WERI-Rb-1 (cell line): Measurements from ENCODE around the gene OMG.
"Not testable (repeated sequence)": the region's sequence is repeated elsewhere in the genome, so short reads cannot be mapped to it uniquely, and the experiment has no call there.

Experiments used
- DNase-seq: peaks from one replicate; pipeline ENCODE4 v3.0.0-alpha.2; 2020
- H3K27ac ChIP-seq: fragments of 250-450 bp; sonication (Bioruptor Pico); 2 replicates; pipeline ENCODE4 v1.5.1; 2020; ENCODE audit warnings: mild to moderate bottlenecking, moderate library complexity
- H3K27me3 ChIP-seq: fragments of 250-450 bp; sonication (Bioruptor Pico); 2 replicates; pipeline ENCODE4 v1.5.1; 2021; ENCODE audit warnings: mild to moderate bottlenecking, low read depth, moderate library complexity; ENCODE audit not compliant: insufficient read depth, severe bottlenecking
- H3K36me3 ChIP-seq: fragments of 250-450 bp; sonication (Bioruptor Pico); 2 replicates; pipeline ENCODE4 v1.5.1; 2020; ENCODE audit warnings: mild to moderate bottlenecking, moderate library complexity
- H3K4me3 ChIP-seq: 2 replicates; pipeline ENCODE4 v1.5.1; 2011; ENCODE audit warnings: low read depth, mild to moderate bottlenecking, control low read depth, low read length
- H3K9me3 ChIP-seq: fragments of 250-450 bp; sonication (Bioruptor Pico); 2 replicates; pipeline ENCODE4 v1.5.1; 2021; ENCODE audit warnings: mild to moderate bottlenecking, moderate library complexity; ENCODE audit not compliant: severe bottlenecking
- TF ChIP-seq, protein P1 (sequence below): IDR thresholded peaks from 2 replicates; pipeline ENCODE4 v1.5.1; 2011; ENCODE audit warnings: low read depth, mild to moderate bottlenecking, control low read depth, inconsistent platforms, low read length

OMG gene, protein sequence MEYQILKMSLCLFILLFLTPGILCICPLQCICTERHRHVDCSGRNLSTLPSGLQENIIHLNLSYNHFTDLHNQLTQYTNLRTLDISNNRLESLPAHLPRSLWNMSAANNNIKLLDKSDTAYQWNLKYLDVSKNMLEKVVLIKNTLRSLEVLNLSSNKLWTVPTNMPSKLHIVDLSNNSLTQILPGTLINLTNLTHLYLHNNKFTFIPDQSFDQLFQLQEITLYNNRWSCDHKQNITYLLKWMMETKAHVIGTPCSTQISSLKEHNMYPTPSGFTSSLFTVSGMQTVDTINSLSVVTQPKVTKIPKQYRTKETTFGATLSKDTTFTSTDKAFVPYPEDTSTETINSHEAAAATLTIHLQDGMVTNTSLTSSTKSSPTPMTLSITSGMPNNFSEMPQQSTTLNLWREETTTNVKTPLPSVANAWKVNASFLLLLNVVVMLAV

DNA sequence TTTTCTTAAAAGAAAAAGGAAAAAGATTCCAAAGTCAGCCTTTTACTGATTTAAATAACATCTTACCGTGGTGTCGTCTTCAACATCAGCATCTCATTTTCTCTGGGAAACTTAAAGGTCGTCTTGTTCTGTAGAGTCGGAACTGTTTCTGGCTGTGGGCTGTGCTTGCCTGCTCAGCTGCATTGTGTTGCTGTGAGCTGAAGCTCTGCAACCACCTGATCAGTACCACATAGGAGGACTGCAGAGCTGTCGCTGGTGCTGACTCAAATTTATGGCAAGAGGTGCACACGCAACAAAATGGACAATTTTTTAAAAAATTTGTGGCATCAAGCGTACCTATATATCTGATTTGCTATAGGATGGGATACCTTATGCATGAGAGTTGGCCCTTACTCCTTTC, at the start of gene OMG:
OMG (minus strand) TSS at position 150 of the 400 bp plus-strand sequence. CDS start 908 bp downstream, outside the sequence.
- H3K4me3 ChIP-seq = no peak within 1 kb of the TSS
- H3K27ac ChIP-seq = no peak within 1 kb of the TSS
- H3K27me3 ChIP-seq = no peaks in the 10 kb centered on the region
- TF ChIP-seq, protein P1, sequence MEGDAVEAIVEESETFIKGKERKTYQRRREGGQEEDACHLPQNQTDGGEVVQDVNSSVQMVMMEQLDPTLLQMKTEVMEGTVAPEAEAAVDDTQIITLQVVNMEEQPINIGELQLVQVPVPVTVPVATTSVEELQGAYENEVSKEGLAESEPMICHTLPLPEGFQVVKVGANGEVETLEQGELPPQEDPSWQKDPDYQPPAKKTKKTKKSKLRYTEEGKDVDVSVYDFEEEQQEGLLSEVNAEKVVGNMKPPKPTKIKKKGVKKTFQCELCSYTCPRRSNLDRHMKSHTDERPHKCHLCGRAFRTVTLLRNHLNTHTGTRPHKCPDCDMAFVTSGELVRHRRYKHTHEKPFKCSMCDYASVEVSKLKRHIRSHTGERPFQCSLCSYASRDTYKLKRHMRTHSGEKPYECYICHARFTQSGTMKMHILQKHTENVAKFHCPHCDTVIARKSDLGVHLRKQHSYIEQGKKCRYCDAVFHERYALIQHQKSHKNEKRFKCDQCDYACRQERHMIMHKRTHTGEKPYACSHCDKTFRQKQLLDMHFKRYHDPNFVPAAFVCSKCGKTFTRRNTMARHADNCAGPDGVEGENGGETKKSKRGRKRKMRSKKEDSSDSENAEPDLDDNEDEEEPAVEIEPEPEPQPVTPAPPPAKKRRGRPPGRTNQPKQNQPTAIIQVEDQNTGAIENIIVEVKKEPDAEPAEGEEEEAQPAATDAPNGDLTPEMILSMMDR = no peak
- DNase-seq = no peak
- H3K36me3 ChIP-seq = peaks cover under 1% of the 10 kb centered on the region
- no peaks in the 10 kb centered on the region for H3K9me3 ChIP-seq

DNA sequence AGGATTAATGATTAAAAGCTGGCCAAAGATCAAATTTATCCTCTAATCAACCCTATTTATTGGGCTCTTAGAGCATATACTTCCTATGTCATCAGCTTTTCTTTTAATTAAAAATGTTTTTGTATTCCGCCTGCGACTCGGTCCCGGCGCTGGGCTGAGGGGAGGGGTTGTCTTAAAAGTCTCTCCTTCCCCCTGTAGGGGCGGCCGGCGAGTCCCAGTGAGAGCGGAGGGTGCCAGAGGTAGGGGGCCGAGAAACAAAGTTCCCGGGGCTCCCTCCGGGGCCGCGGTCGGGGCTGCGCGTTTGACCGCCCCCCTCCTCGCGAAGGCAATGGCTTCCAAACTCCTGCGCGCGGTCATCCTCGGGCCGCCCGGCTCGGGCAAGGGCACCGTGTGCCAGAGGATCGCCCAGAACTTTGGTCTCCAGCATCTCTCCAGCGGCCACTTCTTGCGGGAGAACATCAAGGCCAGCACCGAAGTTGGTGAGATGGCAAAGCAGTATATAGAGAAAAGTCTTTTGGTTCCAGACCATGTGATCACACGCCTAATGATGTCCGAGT, 48.2 kb upstream of the OMG start:
- not testable (repeated sequence) for H3K4me3 ChIP-seq

DNA sequence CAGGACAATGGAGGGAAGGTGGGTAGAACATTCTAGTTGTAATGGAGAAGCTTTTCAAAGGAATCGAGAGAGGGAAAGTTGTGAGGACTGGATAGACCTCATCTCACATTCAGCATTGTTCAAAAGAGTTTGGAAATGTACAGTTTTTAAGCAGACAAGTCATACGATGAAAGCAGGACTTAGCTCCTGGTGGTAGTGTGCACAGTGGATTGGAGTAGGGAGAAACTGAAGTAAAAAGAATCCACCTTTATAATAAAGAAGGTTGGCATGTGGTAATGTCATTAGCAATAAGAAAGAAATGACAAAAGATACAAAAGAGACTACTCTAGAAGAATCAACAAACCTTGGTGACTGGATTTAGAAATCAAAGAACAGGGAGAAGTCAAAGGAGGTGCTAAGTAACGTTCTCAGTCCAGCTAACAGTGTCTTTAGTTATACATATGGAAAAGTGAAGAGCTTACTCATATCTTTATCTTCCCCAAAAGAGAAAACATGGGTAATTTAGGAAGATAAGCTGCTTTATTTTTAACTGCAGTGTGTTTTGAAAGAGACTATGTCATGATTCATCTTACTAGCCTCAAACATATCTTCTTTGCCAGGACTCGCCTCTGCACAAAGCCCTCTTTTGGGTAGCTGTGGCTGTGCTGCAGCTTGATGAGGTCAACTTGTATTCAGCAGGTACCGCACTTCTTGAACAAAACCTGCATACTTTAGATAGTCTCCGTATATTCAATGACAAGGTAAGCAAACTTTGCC, 43.0 kb upstream of the OMG start:
- no peak overlapping the region for H3K27ac ChIP-seq
- no peaks in the 10 kb centered on the region for H3K27me3 ChIP-seq
- TF ChIP-seq, protein P1 = no peak
- H3K9me3 ChIP-seq = no peaks in the 10 kb centered on the region
- DNase-seq = no peak
- H3K36me3 ChIP-seq = peaks cover 56% of the 10 kb centered on the region
- H3K4me3 ChIP-seq = no peak overlapping the region

More for the DNA sequence above, 48.2 kb upstream of the OMG start:
- H3K9me3 ChIP-seq, DNase-seq, H3K27me3 ChIP-seq, H3K27ac ChIP-seq: not testable (repeated sequence)
- peaks cover 44% of the 10 kb centered on the region for H3K36me3 ChIP-seq

DNA sequence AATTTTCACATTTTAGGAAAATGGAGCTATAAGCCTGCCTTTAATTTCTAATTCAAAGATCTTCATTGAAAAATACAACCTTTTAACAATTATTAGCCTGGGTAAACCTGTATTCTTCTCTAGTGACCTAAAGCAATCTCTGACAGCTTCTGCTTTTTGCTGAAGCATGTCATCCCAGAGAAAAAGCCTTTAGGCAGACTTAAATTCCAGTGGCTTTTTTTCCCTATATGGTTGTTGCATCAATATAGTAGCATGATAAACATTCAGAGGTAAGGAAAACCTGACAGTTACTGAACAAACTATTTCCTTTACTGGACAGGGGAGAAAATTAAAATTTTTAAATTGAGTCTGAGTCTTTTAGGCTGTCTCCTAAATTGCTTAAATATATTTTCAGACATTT, 32.2 kb upstream of the OMG start:
- Histone ChIP-seq H3K36me3 (peaks cover 24% of the 10 kb centered on the region), H3K27ac (no peak overlapping the region), H3K9me3 (no peaks in the 10 kb centered on the region), H3K4me3 (no peak overlapping the region), H3K27me3 (no peaks in the 10 kb centered on the region)
- TF ChIP-seq, protein P1 = no peak
- no peak for DNase-seq

DNA sequence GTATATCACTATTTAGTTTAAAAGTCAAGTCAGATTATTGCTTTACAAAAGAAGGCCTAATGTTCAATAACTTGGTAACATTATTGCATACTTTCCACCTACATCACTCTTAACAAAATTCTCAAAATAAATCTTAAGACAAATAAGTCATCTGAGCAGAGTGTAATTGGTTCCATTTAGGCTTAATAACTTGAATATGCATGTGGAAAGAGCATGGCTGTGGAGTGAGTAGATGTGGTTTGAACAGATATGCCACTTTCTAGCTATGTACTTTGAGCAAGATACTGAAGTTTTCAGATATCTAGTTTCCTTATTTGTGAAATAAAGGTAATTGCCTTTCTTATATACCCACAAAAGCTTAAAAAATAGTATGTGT, 31.1 kb upstream of the OMG start:
- Histone ChIP-seq H3K36me3 (peaks cover 24% of the 10 kb centered on the region), H3K9me3 (no peaks in the 10 kb centered on the region), H3K27me3 (no peaks in the 10 kb centered on the region), H3K4me3 (no peak overlapping the region), H3K27ac (no peak overlapping the region)
- TF ChIP-seq, protein P1 = no peak
- no peak for DNase-seq

DNA sequence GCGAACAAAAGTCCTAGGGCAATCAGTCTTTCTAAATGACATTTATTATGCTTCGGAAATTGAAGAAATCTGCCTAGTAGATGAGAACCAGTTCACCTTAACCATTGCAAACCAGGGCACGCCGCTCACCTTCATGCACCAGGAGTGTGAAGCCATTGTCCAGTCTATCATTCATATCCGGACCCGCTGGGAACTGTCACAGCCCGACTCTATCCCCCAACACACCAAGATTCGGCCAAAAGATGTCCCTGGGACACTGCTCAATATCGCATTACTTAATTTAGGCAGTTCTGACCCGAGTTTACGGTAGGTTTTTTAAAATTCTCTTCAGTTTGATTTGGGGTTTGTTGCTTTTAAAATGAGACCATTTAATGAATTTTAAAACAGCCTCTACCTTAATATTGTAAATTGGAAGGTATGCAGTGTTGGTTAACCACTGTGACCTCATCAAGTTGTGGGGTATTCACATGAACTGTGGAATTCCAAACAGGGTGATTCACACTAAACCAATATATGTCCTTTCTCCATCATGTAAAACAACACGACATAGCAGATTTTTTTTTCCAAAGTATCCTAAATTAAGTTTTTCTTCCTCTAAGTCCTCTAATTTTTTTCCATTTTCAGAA, 30.6 kb upstream of the OMG start:
- TF ChIP-seq, protein P1 = no peak
- peaks cover 27% of the 10 kb centered on the region for H3K36me3 ChIP-seq
- no peaks in the 10 kb centered on the region for H3K9me3 ChIP-seq
- no peak overlapping the region for H3K27ac ChIP-seq
- no peak overlapping the region for H3K4me3 ChIP-seq
- no peak for DNase-seq
- no peaks in the 10 kb centered on the region for H3K27me3 ChIP-seq
